SU-DHL-6 (cell line): ENCODE measurements around the gene HES7.

Source experiments
- EZH2phosphoT487 ChIP-seq: fragments of 200-600 bp; sonication (generic), shearing (Covaris generic); conservative IDR thresholded peaks from 2 replicates; pipeline ENCODE4 v1.6.1; 2018; ENCODE audit warnings: mild to moderate bottlenecking, antibody characterized with exemption, low read length, moderate library complexity, mixed read lengths
- TF ChIP-seq, protein P1 (sequence below): fragments of 200-600 bp; sonication (generic); IDR thresholded peaks from one replicate; pipeline ENCODE4 v1.5.1; 2017; ENCODE audit warnings: antibody characterized with exemption, mild to moderate bottlenecking, low read length, moderate library complexity; ENCODE audit not compliant: insufficient read depth, poor library complexity, severe bottlenecking

DNA sequence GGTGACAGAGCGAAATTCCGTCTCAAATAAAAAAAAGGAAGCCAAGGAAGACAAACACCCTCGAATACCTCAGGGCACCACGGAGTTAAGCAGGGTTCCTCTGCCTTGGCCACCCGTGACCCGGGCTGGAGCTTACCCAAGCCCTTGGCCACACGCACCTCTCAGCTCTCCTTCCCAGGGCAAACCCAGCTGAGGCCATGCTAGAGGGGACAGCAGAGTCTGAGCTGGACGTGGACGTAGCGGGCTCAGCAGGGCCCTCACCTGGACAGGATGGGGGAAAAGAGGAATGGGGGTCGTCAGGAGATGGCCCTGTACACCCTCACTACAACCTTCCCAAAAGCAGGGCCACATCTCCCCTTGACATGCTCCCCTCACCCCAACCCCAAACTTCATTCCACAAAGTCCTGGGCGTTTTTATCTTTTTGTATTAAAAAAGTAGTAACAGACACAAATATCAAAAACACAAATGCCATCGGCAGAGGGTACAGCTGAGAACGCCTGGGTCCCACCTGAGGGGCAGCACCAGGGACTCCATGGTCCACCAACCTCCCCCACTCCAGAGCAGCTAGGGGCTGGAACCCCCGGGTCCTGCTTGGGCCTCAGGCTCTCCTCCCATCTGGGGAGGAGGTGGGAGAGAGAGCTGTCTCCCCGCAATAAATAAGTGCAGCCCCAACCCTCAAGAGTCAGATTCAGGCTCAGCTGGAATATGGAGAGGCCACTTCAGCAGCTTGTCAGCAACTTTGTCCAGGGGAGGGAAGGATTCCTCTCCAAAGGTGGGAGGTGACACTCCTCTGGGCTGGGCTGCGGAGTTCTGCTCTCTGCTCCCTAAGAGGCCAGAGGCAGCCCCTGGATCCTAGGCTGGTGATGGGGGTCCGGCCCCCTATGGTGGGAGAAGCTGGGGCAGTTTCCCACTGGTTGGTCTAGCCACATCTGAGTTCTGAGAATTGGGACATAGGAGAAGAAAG lies 16.4 kb upstream of the HES7 start:
- TF ChIP-seq, protein P1, sequence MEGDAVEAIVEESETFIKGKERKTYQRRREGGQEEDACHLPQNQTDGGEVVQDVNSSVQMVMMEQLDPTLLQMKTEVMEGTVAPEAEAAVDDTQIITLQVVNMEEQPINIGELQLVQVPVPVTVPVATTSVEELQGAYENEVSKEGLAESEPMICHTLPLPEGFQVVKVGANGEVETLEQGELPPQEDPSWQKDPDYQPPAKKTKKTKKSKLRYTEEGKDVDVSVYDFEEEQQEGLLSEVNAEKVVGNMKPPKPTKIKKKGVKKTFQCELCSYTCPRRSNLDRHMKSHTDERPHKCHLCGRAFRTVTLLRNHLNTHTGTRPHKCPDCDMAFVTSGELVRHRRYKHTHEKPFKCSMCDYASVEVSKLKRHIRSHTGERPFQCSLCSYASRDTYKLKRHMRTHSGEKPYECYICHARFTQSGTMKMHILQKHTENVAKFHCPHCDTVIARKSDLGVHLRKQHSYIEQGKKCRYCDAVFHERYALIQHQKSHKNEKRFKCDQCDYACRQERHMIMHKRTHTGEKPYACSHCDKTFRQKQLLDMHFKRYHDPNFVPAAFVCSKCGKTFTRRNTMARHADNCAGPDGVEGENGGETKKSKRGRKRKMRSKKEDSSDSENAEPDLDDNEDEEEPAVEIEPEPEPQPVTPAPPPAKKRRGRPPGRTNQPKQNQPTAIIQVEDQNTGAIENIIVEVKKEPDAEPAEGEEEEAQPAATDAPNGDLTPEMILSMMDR: no peak
- no peak for TF ChIP-seq EZH2phosphoT487
